Body of pancreas (tissue), 4 donors: ENCODE data around the gene PSMG3. TPM values are rescaled to one million over a fixed set of nuclear protein-coding genes. Genes with fewer than 3 reads are reported as not detected.

Experiments
- ATAC-seq: fragments of 150-250 bp; one replicate; pipeline ENCODE4 v1.9.1; 2016
- DNase-seq, 4 donors: peaks; one replicate each; pipeline ENCODE4 v3.0.0-alpha.2; 2019
- H3K27ac ChIP-seq, 4 donors: fragments of 200-600 bp; sonication (generic); 1 replicate in 3 of 4; 2 replicates in 1 of 4; pipeline versions ENCODE4 v1.5.1 to v1.6.1; 2016 to 2019; ENCODE audit warnings: mild to moderate bottlenecking in 1 of 4, mixed read lengths in 1 of 4, moderate library complexity in 1 of 4
- H3K27me3 ChIP-seq, 2 donors: fragments of 200-600 bp; sonication (generic); one replicate each; pipeline ENCODE4 v1.6.0; 2016; ENCODE audit warnings: mild to moderate bottlenecking in 1 of 2
- H3K36me3 ChIP-seq, 2 donors: fragments of 200-600 bp; sonication (generic); replicated peaks in 1 of 2; 2 replicates each; pipeline ENCODE4 v1.5.1; 2016; ENCODE audit warnings: low read depth in 2 of 2; ENCODE audit not compliant: insufficient read depth in 1 of 2
- H3K4me1 ChIP-seq: fragments of 200-600 bp; sonication (generic); one replicate; pipeline ENCODE4 v1.6.0; 2016
- H3K4me3 ChIP-seq, 2 donors: fragments of 200-600 bp; sonication (generic); 1 replicate in 1 of 2; 2 replicates in 1 of 2; pipeline ENCODE4 v1.5.1; 2016 to 2019
- H3K9me3 ChIP-seq, 3 donors: fragments of 200-600 bp; sonication (generic); 1 replicate in 2 of 3; 2 replicates in 1 of 3; pipeline ENCODE4 v1.5.1; 2016
- CTCF ChIP-seq, 7 experiments: fragments of 450-650 bp in 4 of 7; fragments of 200-600 bp in 3 of 7; sonication (generic) in 3 of 7; IDR thresholded peaks; one replicate each; pipeline ENCODE4 v1.5.1; 2016 to 2019; ENCODE audit warnings: antibody characterized with exemption in 7 of 7
- POLR2A ChIP-seq, 3 donors: fragments of 450-650 bp; IDR thresholded peaks; one replicate each; pipeline ENCODE4 v1.6.1; 2016; ENCODE audit warnings: antibody characterized with exemption in 3 of 3, mild to moderate bottlenecking in 2 of 3
- WGBS, 2 donors: methylation state at CpG; one replicate each; pipeline ENCODE4 v1.1.5; 2017; 5-methylcytosine and 5-hydroxymethylcytosine counted together
- intact Hi-C: fragments of 100-400 bp; cut with DNase I; formaldehyde crosslinking; loops from one replicate; pipeline ENCODE4 v1.15.1; 2023
- total RNA-seq, 2 donors: library from RNA; depleted of rRNA; stranded (reverse); fragments of >200 nt; gene quantifications; one replicate each; pipeline ENCODE4 v1.1.0, GENCODE V29; 2016

The PSMG3 gene
- total RNA-seq, 2 donors from 2014 or later = 34.0 to 39.6 TPM

- no peak for TF ChIP-seq CTCF (IDR thresholded peaks at IDR 0.05)
- no peak for TF ChIP-seq POLR2A (IDR thresholded peaks at IDR 0.05)
- Histone ChIP-seq H3K4me1 (peaks cover 10% of the 10 kb centered on the region), H3K27me3 (peaks cover 0 to 3% of the 10 kb centered on the region in 2 donors), H3K36me3 (no peaks in the 10 kb centered on the region), H3K4me3 (no peak overlapping the region), H3K9me3 (peaks cover 0 to 7% (median 0%) of the 10 kb centered on the region in 3 donors), H3K27ac (no peak overlapping the region)
- intact Hi-C loops = no loop called here
- ATAC-seq = no peak
- DNase-seq = no peak
- WGBS, 2 donors = 55 to 69% methylated on average over 6 to 9 of the region's 9 CpGs
Observed at GRCh38 chr7:1590887-1591286, 21.1 kb upstream of the PSMG3 start.

- H3K27me3 ChIP-seq = peaks cover 0 to 3% of the 10 kb centered on the region in 2 donors
- peaks cover 0 to 7% (median 0%) of the 10 kb centered on the region in 3 donors for H3K9me3 ChIP-seq
- TF ChIP-seq CTCF (IDR thresholded peaks at IDR 0.05) (no peak), POLR2A (IDR thresholded peaks at IDR 0.05) (no peak)
- H3K36me3 ChIP-seq = no peaks in the 10 kb centered on the region
- peaks cover 10% of the 10 kb centered on the region for H3K4me1 ChIP-seq
- no peak for ATAC-seq
- 64 to 66% methylated on average over 6 of the region's 6 CpGs for WGBS, 2 donors
- no peak for DNase-seq
- intact Hi-C loops = no loop called here
- no peak overlapping the region for H3K4me3 ChIP-seq
- no peak overlapping the region for H3K27ac ChIP-seq
Observed at GRCh38 chr7:1590476-1590875, 20.6 kb upstream of the PSMG3 start.

GRCh38 chr7:1588978-1589377 lies 19.1 kb upstream of the PSMG3 start:
- DNase-seq (no peak), ATAC-seq (no peak)
- 82 to 100% methylated on average over 1 of the region's 1 CpG for WGBS, 2 donors
- H3K36me3 ChIP-seq = no peaks in the 10 kb centered on the region
- H3K9me3 ChIP-seq = peaks cover 0 to 7% (median 0%) of the 10 kb centered on the region in 3 donors
- no peak overlapping the region for H3K27ac ChIP-seq
- no peak for TF ChIP-seq CTCF (IDR thresholded peaks at IDR 0.05)
- TF ChIP-seq POLR2A (IDR thresholded peaks at IDR 0.05) = no peak
- no peak overlapping the region for H3K4me3 ChIP-seq
- H3K27me3 ChIP-seq = peaks cover 0 to 3% of the 10 kb centered on the region in 2 donors
- H3K4me1 ChIP-seq = peaks cover 10% of the 10 kb centered on the region
- intact Hi-C loops = no loop called here

- 73 to 88% methylated on average over 9 to 12 of the region's 12 CpGs for WGBS, 2 donors
- Histone ChIP-seq H3K27ac (no peak overlapping the region), H3K36me3 (no peaks in the 10 kb centered on the region), H3K9me3 (peaks cover 0 to 7% (median 0%) of the 10 kb centered on the region in 3 donors), H3K4me3 (no peak overlapping the region), H3K4me1 (peaks cover 10% of the 10 kb centered on the region), H3K27me3 (peaks cover 0 to 3% of the 10 kb centered on the region in 2 donors)
- intact Hi-C loops = no loop called here
- no peak for ATAC-seq
- DNase-seq = no peak
- TF ChIP-seq POLR2A (IDR thresholded peaks at IDR 0.05) (no peak), CTCF (IDR thresholded peaks at IDR 0.05) (no peak)
Observed at GRCh38 chr7:1587738-1588137, 17.9 kb upstream of the PSMG3 start.
